Stimulated activated memory B cell treated with anti-CD40 and anti-IgM and Interleukin-4, amounts not matched to agents 10 μg/mL and 1 μg/mL and 100 μg/mL, for 72 hours (primary cell): Measurements from ENCODE around the gene POLRMT.

Source experiments
- ATAC-seq: fragments of 150-1000 bp; cut with Tn5 transposase; 2 replicates; pipeline ENCODE4 v1.10.0; 2021
- H3K27ac Mint-ChIP-seq: one replicate; pipeline ENCODE4 v1.8.0; 2022; ENCODE audit warnings: mild to moderate bottlenecking, mixed read lengths
- H3K27me3 Mint-ChIP-seq: one replicate; pipeline ENCODE4 v1.8.0; 2022; ENCODE audit warnings: mixed read lengths
- H3K36me3 Mint-ChIP-seq: one replicate; pipeline ENCODE4 v1.8.0; 2022; ENCODE audit warnings: mixed read lengths
- H3K4me1 Mint-ChIP-seq: one replicate; pipeline ENCODE4 v1.8.0; 2022; ENCODE audit warnings: mixed read lengths
- H3K4me3 Mint-ChIP-seq: one replicate; pipeline ENCODE4 v1.8.0; 2022; ENCODE audit warnings: mild to moderate bottlenecking, moderate library complexity, mixed read lengths
- H3K9me3 Mint-ChIP-seq: one replicate; pipeline ENCODE4 v1.8.0; 2022; ENCODE audit warnings: mixed read lengths

POLRMT gene

DNA sequence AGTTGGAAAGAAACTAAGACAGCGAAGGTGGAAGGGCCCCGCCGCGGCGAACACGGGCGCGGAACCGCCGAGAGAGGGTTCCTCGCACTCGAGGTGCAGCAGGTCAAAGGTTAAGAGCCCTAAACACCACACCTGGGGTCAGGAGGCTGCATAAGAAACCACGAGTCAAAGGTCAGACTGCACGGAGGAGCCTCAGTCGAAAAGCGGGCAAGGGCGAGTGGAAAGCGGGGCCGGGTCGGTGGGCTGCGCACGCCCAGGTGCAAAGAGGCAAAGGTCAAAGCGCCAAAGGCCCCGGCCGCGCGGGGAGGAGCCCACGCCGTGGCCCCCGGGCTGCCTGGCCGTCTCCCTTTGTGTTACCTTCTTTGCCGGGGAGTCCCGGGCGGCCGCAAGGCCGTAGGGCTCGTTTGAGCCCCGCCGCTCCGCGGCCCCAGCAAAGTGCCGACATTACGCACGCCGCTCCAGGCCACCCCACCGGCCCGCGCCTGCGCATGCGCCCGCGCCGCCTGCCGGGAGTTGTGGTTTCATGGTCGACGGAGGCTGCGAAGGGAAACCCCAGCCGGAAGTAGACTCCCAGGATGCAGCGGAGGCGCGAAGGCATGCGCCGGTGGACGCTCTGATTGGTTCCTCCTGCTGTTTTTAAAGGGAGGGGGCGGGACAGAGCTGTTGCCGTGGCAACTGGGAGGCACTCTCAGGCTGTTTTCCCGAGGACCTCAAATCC is at the start of gene POLRMT:
TSS of gene POLRMT (minus strand) at position 470 of the 718 bp plus-strand sequence. CDS start at position 445, 25 bp downstream.
- no peaks in the 10 kb centered on the region for H3K27me3 Mint-ChIP-seq
- H3K36me3 Mint-ChIP-seq, result peaks cover 24% of the 10 kb centered on the region
- peaks cover 53% of the 10 kb centered on the region for H3K4me1 Mint-ChIP-seq
- peak within 1 kb of the TSS; percentile 91 for H3K4me3 Mint-ChIP-seq
- peak within 1 kb of the TSS; percentile 81 for H3K27ac Mint-ChIP-seq
- peak; percentile 95 for ATAC-seq
- H3K9me3 Mint-ChIP-seq, result no peaks in the 10 kb centered on the region

DNA sequence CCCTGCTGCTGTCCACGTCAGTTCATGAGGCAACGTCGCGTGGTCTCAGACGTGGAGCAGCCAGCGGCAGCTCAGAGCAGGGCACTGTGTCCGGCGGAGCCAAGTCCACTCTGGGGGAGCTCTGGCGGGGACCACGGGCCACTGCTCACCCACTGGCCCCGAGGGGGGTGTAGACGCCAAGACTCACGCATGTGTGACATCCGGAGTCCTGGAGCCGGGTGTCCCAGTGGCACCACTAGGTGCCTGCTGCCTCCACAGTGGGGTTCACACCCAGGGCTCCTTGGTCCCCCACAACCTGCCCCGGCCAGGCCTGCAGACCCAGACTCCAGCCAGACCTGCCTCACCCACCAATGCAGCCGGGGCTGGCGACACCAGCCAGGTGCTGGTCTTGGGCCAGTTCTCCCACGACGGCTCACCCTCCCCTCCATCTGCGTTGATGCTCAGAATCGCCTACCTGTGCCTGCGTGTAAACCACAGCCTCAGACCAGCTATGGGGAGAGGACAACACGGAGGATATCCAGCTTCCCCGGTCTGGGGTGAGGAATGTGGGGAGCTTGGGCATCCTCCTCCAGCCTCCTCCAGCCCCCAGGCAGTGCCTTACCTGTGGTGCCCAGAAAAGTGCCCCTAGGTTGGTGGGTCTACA is 49.5 kb upstream of the POLRMT start:
- H3K36me3 Mint-ChIP-seq, result no peaks in the 10 kb centered on the region
- no peak for ATAC-seq
- no peaks in the 10 kb centered on the region for H3K4me1 Mint-ChIP-seq

DNA sequence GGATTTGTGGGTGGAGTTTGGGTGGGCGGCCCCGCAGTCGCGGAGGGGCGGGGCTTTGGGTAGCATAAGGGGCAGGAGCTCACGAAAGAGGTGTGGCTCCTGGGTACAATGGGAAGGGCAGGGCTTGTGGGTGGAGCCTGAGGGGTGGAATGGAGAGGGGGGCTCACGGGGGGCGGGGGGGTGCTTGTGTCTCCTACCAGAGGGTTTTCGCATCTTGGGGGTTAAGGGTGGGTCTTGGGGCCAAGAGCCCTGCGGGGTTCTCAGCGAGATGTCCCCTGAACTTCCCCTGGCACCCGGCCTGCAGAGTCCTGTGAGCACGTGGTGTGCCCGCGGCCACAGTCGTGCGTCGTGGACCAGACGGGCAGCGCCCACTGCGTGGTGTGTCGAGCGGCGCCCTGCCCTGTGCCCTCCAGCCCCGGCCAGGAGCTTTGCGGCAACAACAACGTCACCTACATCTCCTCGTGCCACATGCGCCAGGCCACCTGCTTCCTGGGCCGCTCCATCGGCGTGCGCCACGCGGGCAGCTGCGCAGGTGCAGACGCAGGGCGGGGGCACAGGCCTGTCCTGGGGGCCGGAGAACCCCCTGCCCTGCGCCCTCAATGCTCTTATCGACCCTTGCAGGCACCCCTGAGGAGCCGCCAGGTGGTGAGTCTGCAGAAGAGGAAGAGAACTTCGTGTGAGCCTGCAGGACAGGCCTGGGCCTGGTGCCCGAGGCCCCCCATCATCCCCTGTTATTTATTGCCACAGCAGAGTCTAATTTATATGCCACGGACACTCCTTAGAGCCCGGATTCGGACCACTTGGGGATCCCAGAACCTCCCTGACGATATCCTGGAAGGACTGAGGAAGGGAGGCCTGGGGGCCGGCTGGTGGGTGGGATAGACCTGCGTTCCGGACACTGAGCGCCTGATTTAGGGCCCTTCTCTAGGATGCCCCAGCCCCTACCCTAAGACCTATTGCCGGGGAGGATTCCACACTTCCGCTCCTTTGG is 48.0 kb upstream of the POLRMT start:
- ATAC-seq, result no peak
- peak overlapping the region; percentile 86 for H3K4me3 Mint-ChIP-seq
- H3K27me3 Mint-ChIP-seq, result no peaks in the 10 kb centered on the region
- H3K9me3 Mint-ChIP-seq, result no peaks in the 10 kb centered on the region
- no peaks in the 10 kb centered on the region for H3K36me3 Mint-ChIP-seq
- H3K4me1 Mint-ChIP-seq, result no peaks in the 10 kb centered on the region
- H3K27ac Mint-ChIP-seq, result peak overlapping the region; percentile 85

More for the DNA sequence above, 49.5 kb upstream of the POLRMT start:
- Mint-ChIP-seq H3K4me3 (no peak overlapping the region), H3K27me3 (peaks cover 10% of the 10 kb centered on the region), H3K27ac (no peak overlapping the region), H3K9me3 (no peaks in the 10 kb centered on the region)

DNA sequence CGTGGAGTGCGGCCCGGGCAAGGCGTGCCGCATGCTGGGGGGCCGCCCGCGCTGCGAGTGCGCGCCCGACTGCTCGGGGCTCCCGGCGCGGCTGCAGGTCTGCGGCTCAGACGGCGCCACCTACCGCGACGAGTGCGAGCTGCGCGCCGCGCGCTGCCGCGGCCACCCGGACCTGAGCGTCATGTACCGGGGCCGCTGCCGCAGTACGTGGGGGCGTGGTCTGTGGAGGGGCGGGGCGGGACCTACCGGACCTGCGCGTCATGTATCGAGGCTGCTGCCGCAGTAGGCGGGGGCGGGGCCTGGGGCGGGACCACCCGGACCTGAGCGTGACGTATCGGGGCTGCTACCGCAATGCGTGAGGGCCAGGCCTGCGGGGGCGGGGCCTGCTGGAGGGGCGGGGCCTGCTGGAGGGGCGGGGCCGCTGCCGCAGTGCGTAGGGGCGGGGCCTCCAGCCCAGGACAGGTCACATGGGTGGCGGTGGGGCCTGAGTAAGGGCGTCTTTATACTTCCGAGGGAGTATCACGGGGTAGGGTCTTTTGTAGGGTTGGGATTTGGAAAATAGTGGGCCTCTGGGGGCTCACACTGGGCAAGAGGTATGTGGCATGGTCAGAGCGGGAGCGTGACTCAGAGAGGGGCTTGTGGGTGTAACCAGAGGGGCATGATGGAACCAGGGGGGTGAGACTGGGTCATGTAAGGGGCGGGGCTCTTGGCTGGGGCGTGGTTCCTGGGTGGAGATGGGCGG is 47.1 kb upstream of the POLRMT start:
- Mint-ChIP-seq H3K36me3 (no peaks in the 10 kb centered on the region), H3K27ac (peak overlapping the region; percentile 85), H3K9me3 (no peaks in the 10 kb centered on the region), H3K4me3 (peak overlapping the region; percentile 86), H3K4me1 (peaks cover 3% of the 10 kb centered on the region), H3K27me3 (peaks cover 5% of the 10 kb centered on the region)
- peak; percentile 92 for ATAC-seq

DNA sequence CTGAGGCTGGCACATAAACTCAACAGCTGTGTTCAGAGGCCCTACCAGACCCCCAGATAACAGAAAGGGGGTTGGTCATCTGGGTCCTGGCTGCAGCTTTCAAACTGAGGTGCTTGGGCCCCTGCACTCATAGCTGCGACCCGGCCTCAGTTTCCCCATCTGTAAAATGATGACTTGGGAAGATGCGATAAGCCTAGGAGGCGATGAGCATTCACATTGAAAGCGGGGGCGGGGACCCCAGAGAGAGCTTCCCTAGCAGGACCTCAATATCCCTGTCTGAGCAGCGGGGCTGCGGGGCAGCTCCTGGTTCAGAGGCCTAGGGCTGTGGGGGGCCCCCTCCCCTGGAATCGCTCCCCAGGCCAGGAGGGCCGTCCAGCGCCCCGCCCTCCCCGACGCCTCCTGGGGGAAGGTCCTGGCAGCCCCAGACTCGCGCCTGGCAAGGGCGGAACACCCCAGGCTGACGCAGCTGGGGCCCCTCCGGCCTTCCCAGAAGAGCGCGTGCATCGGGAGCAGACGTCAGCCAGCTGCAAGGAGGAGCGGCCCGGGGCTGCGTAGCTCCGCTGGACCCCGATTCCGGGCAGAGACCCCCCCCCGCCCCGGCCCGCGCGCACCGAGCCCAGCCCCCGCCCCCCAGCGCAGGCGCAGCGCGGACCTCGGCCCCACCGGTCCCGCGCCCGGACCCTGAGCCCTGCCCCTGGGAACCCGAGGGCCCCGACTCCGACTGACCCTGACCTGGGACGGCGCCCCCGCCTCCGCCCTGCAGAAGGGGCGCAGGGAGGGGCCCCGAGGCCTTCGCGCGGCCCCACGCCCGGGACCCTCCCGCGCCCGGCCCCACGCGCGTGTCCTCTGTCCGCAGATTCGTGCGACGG is 46.3 kb upstream of the POLRMT start:
- peak; percentile 22 for ATAC-seq
- peak overlapping the region; percentile 70 for H3K4me3 Mint-ChIP-seq
- no peak overlapping the region for H3K27ac Mint-ChIP-seq
- H3K9me3 Mint-ChIP-seq, result no peaks in the 10 kb centered on the region
- peaks cover 8% of the 10 kb centered on the region for H3K4me1 Mint-ChIP-seq
- peaks cover 13% of the 10 kb centered on the region for H3K27me3 Mint-ChIP-seq
- no peaks in the 10 kb centered on the region for H3K36me3 Mint-ChIP-seq

DNA sequence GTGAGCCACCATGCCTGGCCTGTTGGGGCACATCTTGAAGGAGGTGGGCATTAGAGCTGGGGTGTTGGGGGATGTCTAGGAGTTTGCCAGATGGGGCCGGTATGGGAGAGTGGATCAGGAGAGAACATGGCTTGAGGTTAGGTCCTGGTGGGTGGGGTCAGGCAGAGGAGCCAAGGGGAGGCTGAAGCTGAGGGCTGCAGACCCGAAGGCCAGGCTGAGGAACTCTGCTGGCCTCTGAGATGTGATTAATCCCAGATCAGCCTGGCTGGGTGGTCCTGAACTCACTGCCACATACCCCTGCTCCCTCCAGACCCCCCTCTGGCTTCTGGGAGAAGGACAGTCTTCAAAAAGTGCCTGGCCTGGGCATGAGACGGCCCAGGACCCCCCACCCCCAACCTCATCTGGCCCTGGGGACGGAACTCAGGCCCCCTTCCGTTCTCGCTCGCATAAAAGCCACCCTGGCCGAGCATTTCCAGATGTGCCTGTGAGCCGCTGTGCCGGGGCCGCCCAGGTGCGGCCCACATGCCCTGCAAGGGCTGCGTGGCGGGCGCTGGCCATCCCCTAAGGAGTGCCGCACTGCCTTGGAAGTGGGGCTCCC is 45.6 kb upstream of the POLRMT start:
- Mint-ChIP-seq H3K4me1 (peaks cover 8% of the 10 kb centered on the region), H3K27ac (no peak overlapping the region), H3K36me3 (no peaks in the 10 kb centered on the region), H3K9me3 (no peaks in the 10 kb centered on the region), H3K27me3 (peaks cover 19% of the 10 kb centered on the region), H3K4me3 (peak overlapping the region; percentile 70)
- ATAC-seq, result no peak

DNA sequence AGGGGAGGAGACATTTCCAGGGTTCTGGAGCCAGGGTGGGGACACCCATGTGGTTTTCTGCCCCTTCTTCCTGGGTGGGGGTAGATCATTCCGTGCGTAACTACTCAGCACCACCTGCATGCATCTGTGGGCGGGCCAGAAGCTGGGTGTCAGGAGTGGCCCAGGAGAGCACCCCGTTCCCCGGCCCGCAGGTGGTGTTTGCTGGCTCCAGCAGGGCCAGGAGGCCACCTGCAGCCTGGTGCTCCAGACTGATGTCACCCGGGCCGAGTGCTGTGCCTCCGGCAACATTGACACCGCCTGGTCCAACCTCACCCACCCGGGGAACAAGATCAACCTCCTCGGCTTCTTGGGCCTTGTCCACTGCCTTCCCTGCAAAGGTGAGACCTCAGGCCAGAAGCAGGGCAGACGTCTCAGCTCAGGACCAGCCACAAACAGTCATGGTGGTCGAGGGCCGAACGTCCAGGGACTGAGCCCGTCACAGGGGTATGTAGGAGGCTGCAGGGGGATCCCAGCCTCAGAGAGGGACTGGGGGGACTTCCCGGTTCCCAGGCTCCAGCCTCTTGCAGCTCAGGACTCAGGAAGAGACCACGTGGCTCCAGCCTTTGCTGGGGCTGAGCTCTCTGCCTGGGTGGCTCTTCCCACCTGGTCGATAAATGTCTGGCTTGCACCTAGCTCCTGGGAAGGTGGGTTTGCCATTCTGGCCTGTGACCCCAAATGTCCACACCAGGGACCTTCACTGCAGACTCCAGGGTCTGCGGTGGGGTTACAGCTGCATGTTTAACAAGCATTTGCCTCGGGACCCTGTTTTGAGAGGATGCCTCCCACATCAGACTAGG is 44.5 kb upstream of the POLRMT start:
- Mint-ChIP-seq H3K36me3 (no peaks in the 10 kb centered on the region), H3K4me3 (no peak overlapping the region), H3K9me3 (no peaks in the 10 kb centered on the region), H3K27ac (no peak overlapping the region), H3K4me1 (peaks cover 8% of the 10 kb centered on the region), H3K27me3 (peaks cover 26% of the 10 kb centered on the region)
- no peak for ATAC-seq

DNA sequence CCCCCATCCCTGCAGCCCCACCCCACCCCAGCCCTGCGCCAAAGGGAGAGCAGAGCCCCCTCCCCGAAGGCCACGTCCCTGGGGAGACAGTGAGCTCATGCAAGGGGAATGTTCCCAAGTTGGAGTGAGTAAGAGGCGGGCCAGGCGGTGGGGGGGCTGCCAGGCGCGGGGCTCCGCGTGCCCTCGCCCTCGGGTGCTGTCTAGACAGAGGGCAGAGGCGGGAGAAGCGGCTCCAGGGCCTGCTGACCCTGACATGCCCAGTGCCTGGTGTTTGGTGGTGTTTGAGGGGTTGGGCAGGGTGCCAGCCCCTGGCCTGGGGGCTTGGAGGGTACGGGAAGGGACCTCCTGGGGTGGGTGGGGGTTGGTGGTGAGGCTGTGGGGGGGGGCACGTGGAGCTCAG is 43.9 kb upstream of the POLRMT start:
- H3K4me3 Mint-ChIP-seq, result no peak overlapping the region
- H3K36me3 Mint-ChIP-seq, result no peaks in the 10 kb centered on the region
- ATAC-seq, result no peak
- H3K27ac Mint-ChIP-seq, result no peak overlapping the region
- H3K9me3 Mint-ChIP-seq, result no peaks in the 10 kb centered on the region
- H3K27me3 Mint-ChIP-seq, result peaks cover 26% of the 10 kb centered on the region
- peaks cover 8% of the 10 kb centered on the region for H3K4me1 Mint-ChIP-seq

DNA sequence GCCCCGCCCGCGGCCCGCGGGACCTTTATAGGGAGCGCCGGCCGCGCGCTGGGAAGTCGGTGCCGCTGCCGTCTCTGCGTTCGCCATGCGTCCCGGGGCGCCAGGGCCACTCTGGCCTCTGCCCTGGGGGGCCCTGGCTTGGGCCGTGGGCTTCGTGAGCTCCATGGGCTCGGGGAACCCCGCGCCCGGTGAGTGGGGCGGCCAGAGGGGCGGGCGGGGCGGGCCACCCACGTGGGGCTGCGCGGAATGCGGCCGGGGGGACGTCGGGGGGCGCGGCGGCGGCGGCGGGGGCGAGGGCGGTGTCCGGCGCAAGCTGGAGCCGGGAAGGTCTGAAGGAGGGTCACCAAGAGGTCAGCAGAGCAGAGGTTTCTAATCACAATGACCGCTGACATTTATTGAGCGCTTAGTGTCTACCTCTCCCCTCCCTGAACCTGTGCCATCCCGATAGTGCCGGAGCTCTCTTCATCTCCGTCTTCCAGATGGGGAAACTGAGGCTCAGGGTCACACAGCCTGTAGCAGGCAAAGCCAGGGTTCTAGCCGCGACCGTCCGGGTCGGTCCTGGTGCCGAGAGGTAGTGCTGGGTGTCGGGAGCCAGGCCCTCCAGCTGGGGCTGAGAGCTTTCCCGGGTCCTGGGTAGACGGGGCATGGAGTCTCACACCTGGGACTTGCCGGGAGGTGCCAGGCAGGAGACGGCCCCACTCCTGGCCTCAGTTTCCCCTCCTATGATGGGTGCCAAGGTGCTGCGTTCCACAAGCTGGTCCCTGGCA is 43.2 kb upstream of the POLRMT start, which contains the start of gene FSTL3:
TSS of gene FSTL3 (plus strand) at position 54 of the 767 bp plus-strand sequence. CDS start at position 86, 32 bp downstream.
- Mint-ChIP-seq H3K4me1 (peaks cover 8% of the 10 kb centered on the region), H3K9me3 (no peaks in the 10 kb centered on the region), H3K4me3 (no peak within 1 kb of the TSS), H3K36me3 (no peaks in the 10 kb centered on the region), H3K27ac (no peak within 1 kb of the TSS), H3K27me3 (peaks cover 26% of the 10 kb centered on the region)
- no peak for ATAC-seq

DNA sequence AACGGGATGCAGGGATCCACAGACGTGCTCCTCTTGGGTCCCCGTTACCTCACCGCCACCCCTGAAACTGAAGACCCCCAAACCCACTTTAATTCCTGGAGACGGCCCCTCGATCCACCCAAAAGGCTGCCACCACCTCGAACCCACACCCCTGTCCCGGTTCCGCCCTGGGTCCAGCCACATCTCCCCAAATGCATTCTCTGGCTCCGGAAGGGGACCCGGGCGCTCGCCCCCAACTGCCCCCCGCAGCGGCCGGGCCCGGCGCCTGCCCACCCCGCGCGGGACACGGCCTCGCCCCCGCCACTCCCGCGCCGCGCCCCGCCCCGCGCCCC is 42.6 kb upstream of the POLRMT start:
- Mint-ChIP-seq H3K9me3 (no peaks in the 10 kb centered on the region), H3K36me3 (no peaks in the 10 kb centered on the region), H3K4me1 (peaks cover 8% of the 10 kb centered on the region), H3K4me3 (no peak overlapping the region), H3K27me3 (peaks cover 26% of the 10 kb centered on the region), H3K27ac (no peak overlapping the region)
- ATAC-seq, result no peak

DNA sequence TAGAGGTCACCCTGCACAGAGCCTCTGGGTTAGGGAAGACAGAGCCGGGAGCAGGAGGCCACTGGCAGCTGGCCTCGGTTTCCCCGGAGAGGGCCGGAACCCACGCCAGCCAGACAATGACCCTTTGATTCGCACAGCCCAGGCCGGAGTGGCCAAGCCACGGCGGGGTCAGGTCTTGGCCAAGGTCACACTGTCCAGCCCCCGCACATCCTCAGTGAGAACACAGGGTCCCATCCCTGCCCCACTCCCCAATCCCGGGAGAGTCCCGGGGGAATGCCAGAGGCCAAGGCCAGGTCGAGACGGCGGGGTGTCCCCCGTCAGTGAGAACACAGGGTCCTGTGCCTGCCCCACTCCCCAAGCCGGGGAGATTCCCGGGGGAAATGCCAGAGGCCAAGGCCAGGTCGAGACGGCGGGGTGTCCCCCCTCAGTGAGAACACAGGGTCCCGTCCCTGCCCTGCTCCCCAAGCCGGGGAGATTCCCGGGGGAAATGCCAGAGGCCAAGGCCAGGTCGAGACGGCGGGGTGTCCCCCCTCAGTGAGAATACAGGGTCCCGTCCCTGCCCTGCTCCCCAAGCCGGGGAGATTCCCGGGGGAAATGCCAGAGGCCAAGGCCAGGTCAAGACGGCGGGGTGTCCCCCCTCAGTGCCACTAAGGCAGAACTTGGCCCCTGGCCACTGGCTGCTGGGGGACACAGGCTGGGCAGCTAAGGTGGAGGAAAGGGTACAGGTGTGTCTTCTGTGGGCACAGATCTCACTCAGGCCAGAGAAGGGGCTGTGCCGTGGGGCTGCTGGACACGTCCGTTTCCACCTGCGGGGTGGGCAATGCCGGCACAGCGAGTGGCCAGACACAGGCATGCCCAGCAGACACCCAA is 41.2 kb upstream of the POLRMT start:
- no peak for ATAC-seq
- no peaks in the 10 kb centered on the region for H3K9me3 Mint-ChIP-seq
- H3K4me1 Mint-ChIP-seq, result peaks cover 8% of the 10 kb centered on the region
- H3K27me3 Mint-ChIP-seq, result peaks cover 28% of the 10 kb centered on the region
- H3K36me3 Mint-ChIP-seq, result no peaks in the 10 kb centered on the region
- H3K27ac Mint-ChIP-seq, result no peak overlapping the region
- no peak overlapping the region for H3K4me3 Mint-ChIP-seq

DNA sequence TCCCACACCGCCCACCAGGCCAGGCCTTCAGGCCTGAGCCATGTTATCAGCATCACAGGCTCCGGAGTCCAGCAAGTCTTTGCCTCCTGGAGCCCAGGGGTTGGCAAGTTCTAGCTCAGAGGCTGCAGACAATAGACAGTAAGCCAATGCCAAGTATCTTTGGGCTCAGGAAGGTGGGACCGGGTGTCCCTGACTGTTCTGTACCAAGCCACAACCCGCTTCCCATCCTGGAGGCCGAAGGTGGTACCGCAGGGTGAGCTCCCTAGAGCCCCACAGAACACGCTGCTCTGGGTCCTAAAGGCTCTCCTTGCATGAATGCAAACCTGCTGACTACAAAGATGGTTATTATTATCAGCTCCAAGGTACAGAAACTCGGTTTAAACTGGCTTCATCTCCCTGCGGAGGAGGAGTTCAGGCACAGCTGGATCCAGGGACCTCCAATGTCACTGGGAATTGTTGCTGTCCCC is 37.3 kb upstream of the POLRMT start:
- Mint-ChIP-seq H3K27ac (no peak overlapping the region), H3K9me3 (no peaks in the 10 kb centered on the region), H3K4me3 (no peak overlapping the region), H3K27me3 (peaks cover 32% of the 10 kb centered on the region), H3K4me1 (peaks cover 7% of the 10 kb centered on the region), H3K36me3 (no peaks in the 10 kb centered on the region)
- no peak for ATAC-seq
